Fibroblast of peridontal ligament (primary cell): ENCODE measurements around the gene TRIM56.
"Not testable (repeated sequence)": the region's sequence is repeated elsewhere in the genome, so short reads cannot be mapped to it uniquely, and the experiment has no call there.

ENCODE experiments used
- DNase-seq: peaks from one replicate; pipeline ENCODE4 v3.0.0-alpha.2; 2010; ENCODE audit errors: extremely low read depth

Gene TRIM56

GRCh38 chr7:101113836-101114235 is 28.6 kb downstream of the TRIM56 start:
- DNase-seq: no peak

DNA sequence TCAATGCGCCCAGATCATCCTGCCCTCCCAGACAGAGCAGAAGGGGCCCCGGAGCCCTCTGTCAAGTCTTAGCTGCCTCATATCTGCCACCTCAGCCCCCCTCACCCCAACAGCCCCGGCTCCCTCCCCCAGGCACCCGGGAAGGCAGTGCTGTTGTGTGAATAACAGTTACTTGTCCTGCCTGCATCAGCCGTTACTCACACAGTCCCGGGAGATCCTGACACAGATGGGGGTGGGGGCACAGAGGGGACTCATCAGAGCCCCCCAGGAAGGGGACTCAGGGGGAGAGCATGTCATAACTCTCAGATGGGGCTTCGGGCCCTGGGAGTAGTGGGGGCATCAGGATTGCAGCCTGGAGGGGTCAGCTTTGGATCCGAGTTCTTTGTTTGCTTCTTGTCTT is 29.2 kb downstream of the TRIM56 start:
- DNase-seq: no peak

DNA sequence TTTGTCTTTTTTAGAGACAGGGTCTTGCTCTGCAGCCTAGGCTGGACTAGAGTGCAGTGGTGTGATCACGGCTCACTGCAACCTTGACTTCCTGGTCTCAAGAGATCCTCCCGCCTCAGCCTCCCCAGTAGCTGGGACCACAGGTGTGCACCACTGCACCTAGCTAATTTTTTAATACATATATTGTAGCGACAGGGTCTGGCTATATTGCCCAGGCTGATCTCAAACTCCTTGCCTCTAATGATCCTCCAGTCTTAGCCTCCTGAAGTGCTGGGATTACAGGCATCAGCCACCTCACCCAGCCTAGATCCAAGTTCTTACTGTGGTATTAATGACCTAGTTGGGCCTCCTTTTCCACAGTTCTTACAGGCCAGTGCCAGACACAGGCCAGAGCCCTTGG is 29.9 kb downstream of the TRIM56 start:
- DNase-seq: no peak

DNA sequence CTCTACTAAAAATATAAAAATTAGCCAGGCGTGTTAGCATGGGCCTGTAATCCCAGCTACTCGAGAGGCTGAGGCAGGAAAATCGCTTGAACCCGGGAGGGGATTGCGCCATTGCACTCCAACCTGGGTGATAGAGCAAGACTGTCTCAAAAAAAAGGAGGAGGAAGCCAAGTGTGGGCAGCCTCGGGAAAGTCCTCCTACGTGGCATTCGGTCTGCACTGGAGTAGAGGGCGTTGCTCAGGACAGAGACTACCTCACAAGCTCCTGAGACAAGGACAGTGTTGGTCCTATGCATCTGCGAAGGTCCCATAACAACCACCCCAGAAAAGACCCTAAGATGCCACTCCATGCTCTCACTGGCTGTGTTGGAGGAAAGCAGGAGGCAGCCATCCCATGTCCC is 31.6 kb downstream of the TRIM56 start:
- no peak for DNase-seq

DNA sequence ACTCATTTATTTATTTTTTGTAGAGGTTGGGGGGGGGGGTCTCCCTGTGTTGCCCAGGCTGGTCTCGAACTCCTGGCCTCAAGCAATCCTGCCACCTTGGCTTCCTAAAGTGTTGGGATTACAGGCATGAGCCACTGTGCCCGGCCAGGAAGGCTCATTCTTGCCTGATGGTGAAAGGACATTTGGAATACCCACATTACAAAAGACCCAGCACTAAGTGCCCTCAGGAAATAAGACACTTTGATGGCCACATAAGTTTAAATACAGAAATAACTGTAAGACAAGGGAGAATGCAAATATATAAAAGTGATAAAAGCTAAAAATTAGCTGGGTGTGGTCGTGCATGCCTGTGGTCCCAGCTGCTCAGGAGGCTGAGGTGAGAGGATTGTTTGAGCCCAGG is 33.6 kb downstream of the TRIM56 start:
- DNase-seq: no peak

GRCh38 chr7:101119876-101120275 is 34.6 kb downstream of the TRIM56 start:
- no peak for DNase-seq

- DNase-seq: no peak
Observed at GRCh38 chr7:101120315-101120714, 35.0 kb downstream of the TRIM56 start.

DNA sequence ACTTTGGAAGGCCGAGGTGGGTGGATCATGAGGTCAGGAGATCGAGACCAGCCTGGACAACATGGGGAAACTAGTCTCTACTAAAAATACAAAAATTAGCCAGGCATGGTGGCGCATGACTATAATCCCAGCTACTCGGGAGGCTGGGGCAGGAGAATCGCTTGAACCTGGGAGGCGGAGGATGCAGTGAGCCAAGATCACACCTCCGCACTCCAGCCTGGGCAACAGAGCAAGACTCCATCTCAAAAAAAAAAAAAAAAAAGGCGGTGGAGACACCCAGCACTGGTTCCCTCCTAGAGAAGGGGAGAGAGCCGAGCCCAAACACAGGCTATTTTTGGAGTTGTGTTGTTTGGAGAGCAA is 36.3 kb downstream of the TRIM56 start:
- not testable (repeated sequence) for DNase-seq

GRCh38 chr7:101121991-101122932 is 37.0 kb downstream of the TRIM56 start:
- peak; percentile 99 for DNase-seq

DNA sequence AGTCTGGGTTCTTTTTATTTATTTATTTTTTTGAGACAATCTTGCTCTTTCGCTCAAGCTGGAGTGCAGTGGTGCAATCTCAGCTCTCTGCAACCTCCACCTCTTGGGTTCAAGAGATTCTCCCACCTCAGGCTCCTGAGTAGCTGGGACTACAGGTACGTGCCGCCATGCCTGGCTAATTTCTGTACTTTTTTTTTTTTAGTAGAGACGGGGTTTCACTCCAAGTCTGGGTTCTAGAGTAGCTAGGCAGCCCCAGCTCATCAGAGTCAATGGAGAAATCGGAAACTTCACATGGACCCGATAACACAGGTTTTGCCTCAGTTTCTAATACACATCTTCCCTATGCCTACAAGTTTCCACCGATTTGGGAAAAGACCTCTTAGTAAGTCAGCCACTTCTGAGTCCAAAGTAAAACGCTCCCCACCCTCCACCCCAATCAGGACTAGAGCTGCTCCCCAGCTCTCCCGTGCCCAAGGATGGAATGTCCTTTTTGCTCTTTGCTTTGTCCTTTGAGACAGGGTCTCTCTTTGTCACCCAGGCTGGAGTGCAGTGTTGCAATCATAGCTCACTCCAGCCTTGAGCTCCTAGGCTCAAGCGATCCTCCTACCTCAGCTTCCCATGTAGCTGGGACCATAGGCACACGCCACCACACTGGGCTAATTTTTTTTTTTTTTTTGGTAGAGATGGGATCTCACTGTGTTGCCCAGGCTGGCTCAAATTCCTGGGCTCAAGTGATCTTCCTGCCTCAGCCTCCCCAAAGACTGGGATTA is 37.8 kb downstream of the TRIM56 start:
- DNase-seq: no peak

- no peak for DNase-seq
Observed at GRCh38 chr7:101123703-101124068, 38.4 kb downstream of the TRIM56 start.

DNA sequence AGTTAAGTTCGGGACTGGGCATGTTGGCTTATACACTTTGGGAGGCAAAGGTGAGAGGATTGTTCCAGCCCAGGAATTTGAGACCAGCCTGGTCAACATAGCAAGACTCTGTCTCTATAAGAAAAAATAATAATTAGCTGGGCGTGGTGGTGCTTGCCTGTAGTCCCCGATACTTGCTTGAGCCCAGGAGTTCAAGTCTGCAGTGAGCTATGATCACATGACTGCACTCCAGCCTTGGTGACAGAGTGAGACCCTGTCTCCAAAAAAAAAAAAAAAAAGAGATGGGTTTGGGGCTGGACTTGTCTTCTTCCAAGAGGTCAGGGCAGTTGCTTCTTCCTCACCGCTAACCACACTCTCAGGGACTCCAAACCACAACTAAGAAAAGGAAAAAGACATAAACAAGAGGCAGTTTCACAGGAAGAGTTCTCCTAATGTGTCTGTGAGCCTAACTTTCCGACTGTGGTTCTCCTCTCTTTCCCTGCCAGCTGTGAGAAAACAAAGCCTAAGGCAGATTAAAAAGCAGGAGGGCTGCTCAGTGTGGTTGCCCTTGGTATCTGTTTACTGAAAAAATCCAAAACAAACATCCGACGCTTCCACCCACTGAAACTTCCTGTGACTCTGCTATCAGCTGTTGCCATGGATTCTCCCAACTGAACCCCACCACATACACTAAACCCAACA is 39.2 kb downstream of the TRIM56 start:
- peak; percentile 91 for DNase-seq

- no peak for DNase-seq
Observed at GRCh38 chr7:101125989-101126650, 40.8 kb downstream of the TRIM56 start.

- peak; percentile 99 for DNase-seq
Observed at GRCh38 chr7:101126651-101127459, 41.6 kb downstream of the TRIM56 start, which contains the start of gene SERPINE1. SERPINE1 (plus strand) TSS chr7:101127104; CDS start chr7:101128394, 1,290 bp downstream.

- DNase-seq: no peak
Observed at GRCh38 chr7:101127460-101128039, 42.3 kb downstream of the TRIM56 start.

DNA sequence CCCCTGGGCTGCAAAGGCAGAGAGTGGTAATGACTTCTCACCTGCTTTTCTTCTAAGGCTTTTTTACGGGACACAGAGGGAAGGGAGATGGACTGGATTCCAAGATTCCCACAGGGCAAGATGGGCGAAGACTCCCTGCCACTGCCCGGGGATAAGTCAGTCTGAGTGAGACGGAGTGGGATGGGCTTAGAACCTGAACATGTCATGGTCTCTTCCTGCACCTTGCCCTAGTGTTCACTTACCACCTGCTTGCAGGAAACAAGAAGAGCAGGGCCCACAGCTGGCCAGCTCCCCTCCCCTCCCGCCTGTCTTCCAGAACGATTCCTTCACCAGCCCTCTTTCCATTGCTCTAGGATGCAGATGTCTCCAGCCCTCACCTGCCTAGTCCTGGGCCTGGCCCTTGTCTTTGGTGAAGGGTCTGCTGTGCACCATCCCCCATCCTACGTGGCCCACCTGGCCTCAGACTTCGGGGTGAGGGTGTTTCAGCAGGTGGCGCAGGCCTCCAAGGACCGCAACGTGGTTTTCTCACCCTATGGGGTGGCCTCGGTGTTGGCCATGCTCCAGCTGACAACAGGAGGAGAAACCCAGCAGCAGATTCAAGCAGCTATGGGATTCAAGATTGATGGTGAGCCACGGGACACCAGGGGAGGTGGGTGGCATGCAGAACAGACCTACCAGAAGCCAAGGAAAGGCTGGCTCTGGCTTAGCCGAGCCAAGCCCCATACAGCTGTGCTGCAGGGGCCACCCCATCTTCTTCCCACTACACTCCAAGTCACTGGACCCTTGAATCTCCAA is 43.0 kb downstream of the TRIM56 start:
- DNase-seq: no peak

DNA sequence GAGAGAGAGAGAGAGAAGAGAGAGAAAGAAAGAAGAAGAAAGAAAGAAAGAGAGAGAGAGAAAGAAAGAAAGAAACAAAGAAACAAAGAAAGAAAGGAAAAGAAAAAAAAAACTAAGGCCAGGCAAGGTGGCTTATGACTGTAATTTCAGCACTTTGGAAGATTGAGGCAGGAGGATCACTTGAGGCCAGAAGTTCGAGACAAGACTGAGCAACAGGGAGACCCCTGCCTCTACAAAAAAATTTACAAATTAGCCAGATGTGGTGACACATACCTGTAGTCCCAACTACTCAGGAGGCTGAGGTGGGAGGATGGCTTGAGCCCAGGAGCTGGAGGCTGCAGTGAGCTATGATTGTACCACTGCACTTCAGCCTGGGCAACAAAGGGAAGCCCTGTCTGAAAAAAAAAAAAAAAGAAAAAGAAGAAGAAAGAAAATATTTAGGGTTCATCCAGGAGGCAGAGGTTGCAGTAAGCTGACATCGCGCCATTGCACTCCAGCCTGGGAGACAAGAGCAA is 44.4 kb downstream of the TRIM56 start:
- no peak for DNase-seq

DNA sequence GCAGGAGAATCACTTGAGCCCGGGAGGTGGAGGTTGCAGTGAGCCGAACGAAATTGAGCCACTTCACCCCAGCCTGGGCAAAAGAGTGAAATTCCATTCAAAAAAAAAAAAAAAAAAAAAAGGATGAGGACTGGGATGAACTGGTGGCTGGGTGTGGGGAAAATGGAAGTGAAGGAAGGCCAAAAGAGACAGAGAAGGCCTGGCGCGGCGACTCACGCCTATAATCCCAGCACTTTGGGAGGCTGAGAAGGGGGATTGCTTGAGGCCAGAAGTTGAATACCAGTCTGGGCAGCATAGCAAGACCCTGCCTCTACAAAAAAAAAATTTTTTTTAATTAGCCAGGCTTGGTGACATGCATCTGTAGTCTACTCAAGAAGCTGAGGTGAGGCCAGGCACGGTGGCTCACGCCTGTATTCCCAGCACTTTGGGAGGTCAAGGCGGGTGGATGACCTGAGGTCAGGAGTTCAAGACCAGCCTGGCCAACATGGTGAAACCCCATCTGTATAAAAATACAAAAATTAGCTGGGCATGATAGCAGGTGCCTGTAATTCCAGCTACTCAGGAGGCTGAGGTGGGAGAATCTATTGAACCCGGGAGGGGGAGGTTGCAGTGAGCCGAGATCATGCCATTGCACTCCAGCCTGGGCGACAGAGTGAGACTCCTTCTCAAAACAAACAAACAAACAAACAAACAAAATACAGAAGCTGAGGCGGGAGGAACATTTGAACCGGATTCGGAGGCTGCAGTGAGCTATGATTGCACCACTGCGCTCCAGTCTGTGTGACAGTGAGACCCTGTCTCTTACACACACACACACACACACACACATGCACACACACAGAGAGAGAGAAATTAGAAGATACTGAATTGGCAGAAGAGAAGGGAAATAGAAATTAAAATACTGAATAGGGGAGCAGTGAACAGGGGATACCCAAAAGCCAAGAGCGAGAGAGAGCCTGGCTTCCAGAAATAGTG is 47.6 kb downstream of the TRIM56 start:
- DNase-seq: not testable (repeated sequence)
